Thyroid gland (tissue), 4 donors: Measurements from ENCODE around the gene MSH6.

Experiments used
- CTCF ChIP-seq, 6 experiments: fragments of 200-600 bp in 3 of 6; fragments of 450-650 bp in 3 of 6; sonication (generic) in 3 of 6; IDR thresholded peaks; one replicate each; pipeline ENCODE4 v1.5.1; 2016 to 2019; ENCODE audit warnings: antibody characterized with exemption in 6 of 6, mild to moderate bottlenecking in 2 of 6, inconsistent platforms in 1 of 6, moderate library complexity in 1 of 6
- POLR2A ChIP-seq, 2 donors: fragments of 450-650 bp; IDR thresholded peaks; one replicate each; pipeline ENCODE4 v1.6.1; 2017; ENCODE audit warnings: antibody characterized with exemption in 2 of 2, mild to moderate bottlenecking in 2 of 2, moderate library complexity in 1 of 2

DNA sequence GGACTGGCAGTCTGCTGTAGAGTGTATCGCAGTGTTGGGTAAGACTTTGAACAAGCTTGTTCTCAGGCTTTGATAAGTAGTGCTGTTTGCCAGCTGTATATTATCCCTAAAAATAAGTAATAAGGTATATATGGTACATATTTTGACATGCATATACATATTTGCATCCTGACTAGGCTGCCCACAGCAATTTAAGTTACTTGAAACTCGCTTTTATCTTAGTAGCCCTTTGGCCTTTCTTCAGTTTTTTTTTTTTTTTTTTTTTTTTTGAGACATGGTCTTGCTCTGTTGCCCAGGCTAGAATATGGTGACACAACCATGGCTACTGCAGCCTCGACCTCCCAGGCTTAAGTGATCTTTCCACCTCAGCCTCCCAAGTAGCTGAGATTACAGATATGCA, 18.2 kb downstream of the MSH6 start:
- TF ChIP-seq CTCF (IDR thresholded peaks at IDR 0.05) (no peak), POLR2A (IDR thresholded peaks at IDR 0.05) (no peak)
